Thoracic aorta endothelial cell (primary cell): ENCODE data around the gene RIT1. TPM values are rescaled to one million over a fixed set of nuclear protein-coding genes. Genes with fewer than 3 reads are reported as not detected.
A peak's percentile ranks its signal among the peaks of the same experiment; 100 is the strongest.

Source experiments
- small RNA-seq: library from RNA; depleted of rRNA; stranded (forward); fragments of <200 nt; gene quantifications from one replicate; pipeline ENCODE3, GENCODE V24; 2012
- total RNA-seq: library from RNA; depleted of rRNA; stranded (reverse); fragments of >200 nt; gene quantifications from 2 replicates; pipeline ENCODE4 v1.2.3, GENCODE V29; 2012

RIT1 gene
- 30.0 and 35.0 TPM in 2 replicates for total RNA-seq

GRCh38 chr1:155911156-155912055, at the start of gene RIT1:
Gene RIT1, minus strand, starts transcription at chr1:155911349. Its CDS starts 588 bp downstream, at chr1:155910761.

GRCh38 chr1:155940993-155941844, 30.1 kb upstream of the RIT1 start, which contains the start of gene RXFP4:
Gene RXFP4, plus strand, starts transcription at chr1:155941638. Its CDS starts 72 bp downstream, at chr1:155941710.

GRCh38 chr1:155934097-155934935, 23.2 kb upstream of the RIT1 start, which contains the start of gene KHDC4:
Gene KHDC4, minus strand, starts transcription at chr1:155934413. Its CDS starts 40 bp downstream, at chr1:155934373.

GRCh38 chr1:155859234-155859829, 51.8 kb downstream of the RIT1 start, which contains the start of gene SYT11:
Gene SYT11, plus strand, starts transcription at chr1:155859567. Its CDS starts 195 bp downstream, at chr1:155859762.

GRCh38 chr1:155856975-155857930, 53.9 kb downstream of the RIT1 start, which contains the start of gene GON4L:
Gene GON4L, minus strand, starts transcription at chr1:155857214. Its CDS starts 3,434 bp downstream, at chr1:155853780.

Small RNA genes lying within 50 kb of the gene (small RNA-seq; reads per million reads assigned to genes)
- not detected for gene MIR6738
- gene RF00015 = not detected
- gene SCARNA4 = not detected
- 188 reads per million, percentile 99 among the genes with 10 or more reads in this experiment for gene SNORA80E

Other genes with a start within 250 kb of the RIT1 start
- gene YY1AP1, start 222.6 kb downstream of the RIT1 start, total RNA-seq = 42.7 and 48.9 TPM in 2 replicates
- 121 and 142 TPM in 2 replicates for gene DAP3, start 222.3 kb downstream of the RIT1 start, total RNA-seq
- gene GON4L, start 54.1 kb downstream of the RIT1 start, total RNA-seq = 48.1 and 50.3 TPM in 2 replicates
- 36.2 and 39.1 TPM in 2 replicates for gene SYT11, start 51.8 kb downstream of the RIT1 start, total RNA-seq
- 49.7 and 55.1 TPM in 2 replicates for gene KHDC4, start 23.1 kb upstream of the RIT1 start, total RNA-seq
- not detected in 2 replicates for gene RXFP4, start 30.3 kb upstream of the RIT1 start, total RNA-seq
- 127 TPM in 2 replicates for gene ARHGEF2, start 67.2 kb upstream of the RIT1 start, total RNA-seq
- 552 and 669 TPM in 2 replicates for gene SSR2, start 109.6 kb upstream of the RIT1 start, total RNA-seq
- gene UBQLN4, start 142.4 kb upstream of the RIT1 start, total RNA-seq = 28.6 and 32.5 TPM in 2 replicates
- gene LAMTOR2, start 143.4 kb upstream of the RIT1 start, total RNA-seq = 42.2 and 45.9 TPM in 2 replicates
- gene RAB25, start 149.8 kb upstream of the RIT1 start, total RNA-seq = not detected in 2 replicates
- gene MEX3A, start 171.1 kb upstream of the RIT1 start, total RNA-seq = 7.8 and 8.3 TPM in 2 replicates
- gene LMNA, start 203.4 kb upstream of the RIT1 start, total RNA-seq = 677 and 814 TPM in 2 replicates
- 0.80 and 1.0 TPM in 2 replicates for gene SEMA4A, start 242.2 kb upstream of the RIT1 start, total RNA-seq